Aorta (tissue), 5 donors: ENCODE data around the gene MAPK8. TPM values are rescaled to one million over a fixed set of nuclear protein-coding genes. Genes with fewer than 3 reads are reported as not detected.
A peak's percentile ranks its signal among the peaks of the same experiment; 100 is the strongest.

Source experiments
- ATAC-seq: fragments of 200-7000 bp; cut with Tn5 transposase; one replicate; pipeline ENCODE4 v1.9.1; 2022; ENCODE audit warnings: moderate library complexity; ENCODE audit not compliant: low FRiP score
- DNase-seq, 2 donors: peaks; one replicate each; pipeline ENCODE4 v3.0.0-alpha.2; 2020
- H3K27ac ChIP-seq, 2 donors: one replicate each; pipeline ENCODE4 v1.5.1; 2013; ENCODE audit warnings: low read length in 2 of 2, mild to moderate bottlenecking in 2 of 2, moderate library complexity in 2 of 2, control low read depth in 1 of 2, inconsistent platforms in 1 of 2, low read depth in 1 of 2
- H3K27me3 ChIP-seq, 2 donors: one replicate each; pipeline ENCODE4 v1.6.1; 2013; ENCODE audit warnings: control low read depth in 1 of 2, low read length in 1 of 2, mild to moderate bottlenecking in 1 of 2, moderate library complexity in 1 of 2; ENCODE audit not compliant: insufficient read depth in 2 of 2, control insufficient read depth in 1 of 2
- H3K36me3 ChIP-seq, 2 donors: one replicate each; pipeline ENCODE4 v1.6.1; 2013; ENCODE audit warnings: control low read depth in 1 of 2, low read length in 1 of 2, mild to moderate bottlenecking in 1 of 2; ENCODE audit not compliant: insufficient read depth in 2 of 2, control insufficient read depth in 1 of 2
- H3K4me1 ChIP-seq, 2 donors: one replicate each; pipeline ENCODE4 v1.6.1; 2013; ENCODE audit warnings: low read length in 2 of 2, control low read depth in 1 of 2, mild to moderate bottlenecking in 1 of 2, moderate library complexity in 1 of 2; ENCODE audit not compliant: insufficient read depth in 2 of 2, control insufficient read depth in 1 of 2
- H3K4me3 ChIP-seq, 2 donors: one replicate each; pipeline ENCODE4 v1.5.1; 2013; ENCODE audit warnings: low read length in 2 of 2, control low read depth in 1 of 2, mild to moderate bottlenecking in 1 of 2
- H3K9me3 ChIP-seq: one replicate; pipeline ENCODE4 v1.6.1; 2013; ENCODE audit warnings: mild to moderate bottlenecking, low read length; ENCODE audit not compliant: control insufficient read depth
- WGBS, 2 donors: extraction: QIAGEN DNeasy Blood & Tissue Kit; methylation state at CpG; one replicate each; pipeline ENCODE4 v1.1.7; 2013; 5-methylcytosine and 5-hydroxymethylcytosine counted together
- intact Hi-C, 2 donors: fragments of 100-400 bp; cut with DNase I; formaldehyde crosslinking; loops; one replicate each; pipeline versions ENCODE4 v1.14.2 to v1.15.0; 2022
- polyA plus RNA-seq, 2 donors: library from polyadenylated mRNA; stranded (reverse); fragments of 200-250 nt; gene quantifications; one replicate each; pipeline ENCODE4 v1.2.3, GENCODE V29; 2013
- total RNA-seq, 2 donors: library from RNA; stranded (reverse); fragmentation: NEBNext Ultra II Directional; extraction: Animal tissue kit (Norgen Biotek cat#: 25700); gene quantifications; one replicate each; pipeline ENCODE4 v1.2.1, GENCODE V29; 2021
- donor health status: healthy with polysubstance abuse.
- donor health status: Bipolar disorder and iron deficiency.
- donor health status: DM: no; HTN: no; CAD: no.
- donor health status: DM: no; HTN: no; CAD: no.
- donor health status: DM: yes; HTN: yes; CAD: no.

The MAPK8 gene
- total and polyA plus RNA-seq, 4 donors, result 7.8 to 38.9 (median 26.7) TPM

DNA sequence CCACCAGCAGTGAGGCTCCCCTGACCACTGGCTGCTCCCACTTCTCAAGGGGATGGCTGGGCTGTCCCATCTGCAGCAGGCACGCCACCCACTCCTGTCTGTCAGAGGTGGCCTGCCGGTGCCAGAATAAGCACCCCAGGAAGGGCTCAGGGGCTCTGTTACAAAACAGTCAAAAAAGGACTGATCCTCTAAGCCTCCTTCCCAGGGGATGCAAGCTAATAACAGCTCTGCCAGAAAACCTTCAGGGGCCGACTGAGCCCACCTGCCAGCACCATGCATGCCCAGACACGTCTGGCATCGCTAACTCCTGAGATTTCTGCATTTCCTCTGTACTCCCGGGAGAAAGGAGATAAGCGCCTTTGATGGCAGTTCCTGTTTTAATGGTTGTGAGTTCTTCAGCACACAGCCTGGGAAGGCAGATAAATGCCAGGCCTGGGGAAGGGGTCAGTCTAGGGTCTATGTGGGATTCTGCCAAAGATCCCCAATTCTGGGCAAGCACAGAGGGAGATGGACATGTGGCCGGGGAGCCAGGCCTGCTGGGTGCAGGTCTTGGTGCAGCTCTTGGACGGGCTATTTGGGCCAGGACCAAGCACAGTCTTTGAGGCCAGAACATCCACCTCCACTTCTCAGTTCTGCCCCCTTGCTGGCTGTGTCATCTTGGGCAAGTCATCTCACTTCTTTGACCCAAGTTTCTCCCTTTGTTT is 170.0 kb downstream of the MAPK8 start:
- DNase-seq, result no peak
- no peak overlapping the region for H3K4me3 ChIP-seq
- no peaks in the 10 kb centered on the region for H3K4me1 ChIP-seq
- ATAC-seq, result no peak
- no peaks in the 10 kb centered on the region for H3K9me3 ChIP-seq
- no peaks in the 10 kb centered on the region for H3K36me3 ChIP-seq
- WGBS, 2 donors, result 18 to 21% methylated on average over 9 of the region's 9 CpGs
- H3K27me3 ChIP-seq, result no peaks in the 10 kb centered on the region
- intact Hi-C loops, result no loop called here
- no peak overlapping the region for H3K27ac ChIP-seq

DNA sequence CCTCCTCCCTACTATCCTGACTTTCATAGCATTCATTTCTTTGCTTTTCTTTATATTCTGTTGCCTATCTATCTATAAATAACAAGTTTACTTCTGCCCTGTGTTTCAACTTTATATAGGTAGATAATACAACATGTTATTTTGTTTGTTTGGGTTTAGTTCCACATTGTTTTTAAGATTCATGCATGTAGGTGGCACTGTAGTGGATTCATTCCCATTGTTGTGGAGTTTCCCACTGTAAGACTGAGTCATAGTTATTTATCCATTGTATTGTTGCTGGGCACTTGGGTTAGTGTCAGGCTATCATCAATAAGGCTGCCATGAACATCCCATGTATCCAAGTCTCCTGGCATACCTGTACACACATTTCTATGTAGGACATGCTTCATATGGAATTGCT is 170.7 kb downstream of the MAPK8 start:
- no peak for DNase-seq
- intact Hi-C loops, result no loop called here

DNA sequence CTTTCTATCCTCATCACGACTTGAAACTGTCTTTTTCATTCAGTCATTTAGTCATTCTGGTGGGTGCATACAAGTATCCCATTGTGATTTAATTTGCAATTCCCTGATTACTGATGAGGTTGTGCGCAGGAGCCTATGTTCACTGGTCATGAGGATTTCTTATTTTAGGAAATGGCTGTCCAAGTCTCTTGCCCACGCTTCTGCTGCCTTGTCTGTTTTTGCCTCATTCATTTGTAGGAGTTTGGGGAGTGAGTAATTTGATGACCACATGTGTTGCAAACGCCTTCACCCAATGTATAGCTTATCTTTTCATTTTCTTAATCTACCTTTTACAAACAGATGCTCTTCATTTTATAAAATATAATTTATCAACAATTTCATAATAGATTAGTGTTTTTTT is 171.1 kb downstream of the MAPK8 start:
- Histone ChIP-seq H3K27me3 (no peaks in the 10 kb centered on the region), H3K9me3 (no peaks in the 10 kb centered on the region), H3K27ac (no peak overlapping the region), H3K4me1 (no peaks in the 10 kb centered on the region), H3K4me3 (no peak overlapping the region), H3K36me3 (no peaks in the 10 kb centered on the region)
- 88 to 89% methylated on average over 4 of the region's 4 CpGs for WGBS, 2 donors
- ATAC-seq (no peak), DNase-seq (no peak)
- intact Hi-C loops, result no loop called here

More for the DNA sequence above, 170.7 kb downstream of the MAPK8 start:
- Histone ChIP-seq H3K27ac (no peak overlapping the region), H3K4me1 (no peaks in the 10 kb centered on the region), H3K36me3 (no peaks in the 10 kb centered on the region), H3K27me3 (no peaks in the 10 kb centered on the region), H3K9me3 (no peaks in the 10 kb centered on the region), H3K4me3 (no peak overlapping the region)
- ATAC-seq, result no peak

GRCh38 chr10:48478469-48478868 is 172.0 kb downstream of the MAPK8 start:
- H3K27me3 ChIP-seq, result no peaks in the 10 kb centered on the region
- no peak for ATAC-seq
- no peak for DNase-seq
- H3K9me3 ChIP-seq, result no peaks in the 10 kb centered on the region
- no peak overlapping the region for H3K4me3 ChIP-seq
- WGBS, 2 donors, result 92 to 96% methylated on average over 5 of the region's 5 CpGs
- H3K36me3 ChIP-seq, result no peaks in the 10 kb centered on the region
- intact Hi-C loops, result no loop called here
- no peaks in the 10 kb centered on the region for H3K4me1 ChIP-seq
- H3K27ac ChIP-seq, result no peak overlapping the region

GRCh38 chr10:48478980-48479811 is 172.7 kb downstream of the MAPK8 start:
- WGBS, 2 donors, result 89 to 91% methylated on average over 30 of the region's 30 CpGs
- no peak overlapping the region for H3K4me3 ChIP-seq
- intact Hi-C loops, result no loop called here
- no peaks in the 10 kb centered on the region for H3K4me1 ChIP-seq
- ATAC-seq, result no peak
- no peak overlapping the region for H3K27ac ChIP-seq
- no peak for DNase-seq
- no peaks in the 10 kb centered on the region for H3K9me3 ChIP-seq
- no peaks in the 10 kb centered on the region for H3K27me3 ChIP-seq
- H3K36me3 ChIP-seq, result no peaks in the 10 kb centered on the region

GRCh38 chr10:48480397-48481374 is 174.2 kb downstream of the MAPK8 start:
- peak; percentile 26 for ATAC-seq
- intact Hi-C loops, result no loop called here
- 33 to 37% methylated on average over 20 of the region's 20 CpGs for WGBS, 2 donors
- Histone ChIP-seq H3K27me3 (no peaks in the 10 kb centered on the region), H3K36me3 (no peaks in the 10 kb centered on the region), H3K27ac (no peak overlapping the region), H3K9me3 (no peaks in the 10 kb centered on the region), H3K4me3 (no peak overlapping the region), H3K4me1 (no peaks in the 10 kb centered on the region)
- no peak for DNase-seq

DNA sequence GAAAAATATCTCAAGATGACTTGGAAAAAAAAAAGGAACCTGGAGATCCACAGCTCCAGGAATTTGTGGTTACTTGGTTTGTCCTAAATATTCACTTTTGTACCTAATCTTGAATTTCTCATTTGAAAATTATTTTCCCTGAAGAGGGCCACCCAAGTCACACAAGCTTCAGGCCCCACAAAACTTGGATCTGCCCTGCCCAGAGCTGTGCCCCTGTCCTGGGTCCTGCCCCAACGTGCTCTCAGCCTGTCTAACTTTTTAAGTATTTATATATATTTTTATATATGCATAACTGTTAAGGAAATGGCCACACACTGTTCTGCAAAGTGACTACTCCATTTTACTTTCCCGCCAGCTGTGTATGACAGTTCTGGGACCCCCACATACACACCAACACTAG is 174.9 kb downstream of the MAPK8 start:
- WGBS, 2 donors, result 83 to 87% methylated on average over 2 of the region's 2 CpGs
- no peak for DNase-seq
- H3K9me3 ChIP-seq, result no peaks in the 10 kb centered on the region

GRCh38 chr10:48482207-48482606 is 175.7 kb downstream of the MAPK8 start:
- H3K4me1 ChIP-seq, result no peaks in the 10 kb centered on the region
- no peak overlapping the region for H3K4me3 ChIP-seq
- no peaks in the 10 kb centered on the region for H3K9me3 ChIP-seq
- WGBS, 2 donors, result 93% methylated on average over 3 of the region's 3 CpGs
- intact Hi-C loops, result no loop called here
- H3K36me3 ChIP-seq, result no peaks in the 10 kb centered on the region
- no peak for ATAC-seq
- no peaks in the 10 kb centered on the region for H3K27me3 ChIP-seq
- no peak overlapping the region for H3K27ac ChIP-seq
- DNase-seq, result no peak

More for the DNA sequence above, 174.9 kb downstream of the MAPK8 start:
- no peaks in the 10 kb centered on the region for H3K36me3 ChIP-seq
- ATAC-seq, result no peak
- no peak overlapping the region for H3K4me3 ChIP-seq
- no peaks in the 10 kb centered on the region for H3K4me1 ChIP-seq
- H3K27me3 ChIP-seq, result no peaks in the 10 kb centered on the region
- intact Hi-C loops, result no loop called here
- no peak overlapping the region for H3K27ac ChIP-seq
